Astrocyte (in vitro differentiated cells and primary cell): ENCODE results near the gene CPN2. TPM values are rescaled to one million over a fixed set of nuclear protein-coding genes. Genes with fewer than 3 reads are reported as not detected.

ENCODE experiments used
- DNase-seq: peaks from one replicate; pipeline ENCODE4 v3.0.0-alpha.2; 2010; ENCODE audit warnings: low read depth
- FAIRE-seq: peaks from 2 replicates; lab custom pipeline; 2011; peaks lifted over from hg19 to GRCh38; lab: Jason Lieb, UNC
- H2AFZ ChIP-seq: 2 replicates; pipeline ENCODE4 v1.6.0; 2012; ENCODE audit warnings: low read depth, low read length, inconsistent platforms
- H3K27ac ChIP-seq: 2 replicates; pipeline ENCODE4 v1.5.1; 2011; ENCODE audit warnings: low read depth, low read length, inconsistent platforms
- H3K27me3 ChIP-seq: 2 replicates; pipeline ENCODE4 v1.6.0; 2011; ENCODE audit warnings: low read length, inconsistent platforms; ENCODE audit not compliant: insufficient read depth
- H3K36me3 ChIP-seq: 2 replicates; pipeline ENCODE4 v1.5.1; 2011; ENCODE audit warnings: low read length, inconsistent platforms; ENCODE audit not compliant: insufficient read depth
- H3K4me1 ChIP-seq: 2 replicates; pipeline ENCODE4 v1.5.1; 2011; ENCODE audit warnings: low read length, inconsistent platforms; ENCODE audit not compliant: insufficient read depth
- H3K4me2 ChIP-seq: 2 replicates; pipeline ENCODE4 v1.6.0; 2012; ENCODE audit warnings: low read length, inconsistent platforms
- H3K4me3 ChIP-seq: 2 replicates; pipeline ENCODE4 v1.5.1; 2011; ENCODE audit warnings: low read depth, mild to moderate bottlenecking, low read length, inconsistent platforms; ENCODE audit not compliant: insufficient read depth
- H3K79me2 ChIP-seq: 2 replicates; pipeline ENCODE4 v1.6.0; 2012; ENCODE audit warnings: mild to moderate bottlenecking, low read length, inconsistent platforms; ENCODE audit not compliant: insufficient read depth
- H3K9ac ChIP-seq: 2 replicates; pipeline ENCODE4 v1.6.0; 2012; ENCODE audit warnings: mild to moderate bottlenecking, low read length, inconsistent platforms
- H3K9me3 ChIP-seq: 2 replicates; pipeline ENCODE4 v1.5.1; 2012; ENCODE audit warnings: low read depth, mild to moderate bottlenecking, low read length, inconsistent platforms; ENCODE audit not compliant: insufficient read depth
- H4K20me1 ChIP-seq: 2 replicates; pipeline ENCODE4 v1.6.0; 2012; ENCODE audit warnings: low read length, inconsistent platforms; ENCODE audit not compliant: insufficient read depth
- H3K27ac Mint-ChIP-seq: one replicate; pipeline ENCODE4 v1.8.0; 2021; ENCODE audit warnings: mild to moderate bottlenecking, mixed read lengths; ENCODE audit not compliant: unreplicated experiment
- H3K27me3 Mint-ChIP-seq: one replicate; pipeline ENCODE4 v1.8.0; 2021; ENCODE audit warnings: low read depth, mixed read lengths; ENCODE audit not compliant: unreplicated experiment
- H3K36me3 Mint-ChIP-seq: one replicate; pipeline ENCODE4 v1.8.0; 2021; ENCODE audit warnings: low read depth, mixed read lengths; ENCODE audit not compliant: unreplicated experiment
- H3K4me1 Mint-ChIP-seq: one replicate; pipeline ENCODE4 v1.8.0; 2021; ENCODE audit warnings: low read depth, mixed read lengths; ENCODE audit not compliant: unreplicated experiment
- H3K4me3 Mint-ChIP-seq: one replicate; pipeline ENCODE4 v1.8.0; 2021; ENCODE audit warnings: mild to moderate bottlenecking, moderate library complexity, mixed read lengths; ENCODE audit not compliant: unreplicated experiment
- H3K9me3 Mint-ChIP-seq: one replicate; pipeline ENCODE4 v1.8.0; 2021; ENCODE audit warnings: mild to moderate bottlenecking, mixed read lengths; ENCODE audit not compliant: unreplicated experiment
- EZH2 ChIP-seq: IDR thresholded peaks from 2 replicates; pipeline ENCODE4 v1.6.1; 2012; ENCODE audit warnings: mild to moderate bottlenecking, low read length, inconsistent platforms; ENCODE audit not compliant: insufficient read depth
- total RNA-seq: library from RNA; stranded (reverse); gene quantifications from 2 replicates; pipeline ENCODE4 v1.2.1, GENCODE V29; 2021
- TF ChIP-seq, protein P1 (sequence below): IDR thresholded peaks from 2 replicates; pipeline ENCODE4 v1.5.1; 2011; ENCODE audit warnings: low read depth, mild to moderate bottlenecking, inconsistent platforms, low read length, moderate library complexity; ENCODE audit not compliant: insufficient read depth

CPN2 gene
- total RNA-seq, 1 donor from 2014 or later: not detected

DNA sequence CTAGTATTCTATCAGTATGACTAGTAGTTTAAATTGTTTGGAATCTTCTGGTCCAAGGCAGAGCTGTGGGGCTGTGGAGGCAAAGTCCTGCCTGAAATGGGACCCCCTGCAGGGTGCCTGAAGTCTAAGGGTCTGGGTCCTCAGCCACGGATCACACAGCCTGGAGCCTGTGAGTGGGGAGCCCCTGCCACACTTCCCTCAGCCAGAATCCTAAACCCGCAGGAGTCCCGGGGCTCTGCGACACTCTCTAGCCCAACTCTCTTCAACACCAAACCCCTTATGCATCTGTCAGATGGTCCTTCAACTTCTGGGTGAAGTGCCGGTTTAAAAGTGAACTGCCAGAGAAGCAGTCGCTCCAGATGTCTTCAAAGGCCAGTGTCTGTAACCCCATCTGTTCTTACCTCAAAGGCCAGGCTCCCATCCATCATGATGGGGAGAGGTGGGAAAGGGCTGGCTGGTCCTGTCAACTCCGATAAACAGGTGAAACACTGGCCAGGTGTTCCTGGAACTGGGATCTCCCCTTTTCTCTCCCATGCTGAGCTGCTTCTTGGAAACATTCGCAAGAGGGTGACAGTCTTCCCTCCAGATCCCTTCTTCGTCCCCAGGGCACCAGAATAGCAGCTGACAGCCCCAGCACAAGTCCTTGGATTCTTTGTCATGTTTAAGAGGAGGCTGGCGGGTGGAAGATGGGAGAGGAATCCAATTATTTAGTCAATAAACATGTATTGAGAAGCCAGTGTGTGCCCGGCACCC is 45.6 kb downstream of the CPN2 start:
- Histone ChIP-seq H3K36me3 (no peaks in the 10 kb centered on the region), H3K27ac (no peak overlapping the region), H3K27me3 (peaks cover 53% of the 10 kb centered on the region), H3K79me2 (no peaks in the 10 kb centered on the region), H3K4me3 (no peak overlapping the region), H3K9me3 (no peaks in the 10 kb centered on the region), H3K9ac (no peak overlapping the region), H3K4me2 (no peak overlapping the region), H3K4me1 (no peaks in the 10 kb centered on the region), H4K20me1 (no peaks in the 10 kb centered on the region), H2AFZ (no peak overlapping the region)
- Mint-ChIP-seq H3K4me1 (peaks cover 12% of the 10 kb centered on the region), H3K4me3 (no peak overlapping the region), H3K9me3 (peaks cover 2% of the 10 kb centered on the region), H3K27ac (no peak overlapping the region), H3K27me3 (peaks cover 61% of the 10 kb centered on the region), H3K36me3 (no peaks in the 10 kb centered on the region)
- TF ChIP-seq EZH2: no peak
- TF ChIP-seq, protein P1, sequence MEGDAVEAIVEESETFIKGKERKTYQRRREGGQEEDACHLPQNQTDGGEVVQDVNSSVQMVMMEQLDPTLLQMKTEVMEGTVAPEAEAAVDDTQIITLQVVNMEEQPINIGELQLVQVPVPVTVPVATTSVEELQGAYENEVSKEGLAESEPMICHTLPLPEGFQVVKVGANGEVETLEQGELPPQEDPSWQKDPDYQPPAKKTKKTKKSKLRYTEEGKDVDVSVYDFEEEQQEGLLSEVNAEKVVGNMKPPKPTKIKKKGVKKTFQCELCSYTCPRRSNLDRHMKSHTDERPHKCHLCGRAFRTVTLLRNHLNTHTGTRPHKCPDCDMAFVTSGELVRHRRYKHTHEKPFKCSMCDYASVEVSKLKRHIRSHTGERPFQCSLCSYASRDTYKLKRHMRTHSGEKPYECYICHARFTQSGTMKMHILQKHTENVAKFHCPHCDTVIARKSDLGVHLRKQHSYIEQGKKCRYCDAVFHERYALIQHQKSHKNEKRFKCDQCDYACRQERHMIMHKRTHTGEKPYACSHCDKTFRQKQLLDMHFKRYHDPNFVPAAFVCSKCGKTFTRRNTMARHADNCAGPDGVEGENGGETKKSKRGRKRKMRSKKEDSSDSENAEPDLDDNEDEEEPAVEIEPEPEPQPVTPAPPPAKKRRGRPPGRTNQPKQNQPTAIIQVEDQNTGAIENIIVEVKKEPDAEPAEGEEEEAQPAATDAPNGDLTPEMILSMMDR: no peak
- no peak for DNase-seq
- FAIRE-seq: no peak

DNA sequence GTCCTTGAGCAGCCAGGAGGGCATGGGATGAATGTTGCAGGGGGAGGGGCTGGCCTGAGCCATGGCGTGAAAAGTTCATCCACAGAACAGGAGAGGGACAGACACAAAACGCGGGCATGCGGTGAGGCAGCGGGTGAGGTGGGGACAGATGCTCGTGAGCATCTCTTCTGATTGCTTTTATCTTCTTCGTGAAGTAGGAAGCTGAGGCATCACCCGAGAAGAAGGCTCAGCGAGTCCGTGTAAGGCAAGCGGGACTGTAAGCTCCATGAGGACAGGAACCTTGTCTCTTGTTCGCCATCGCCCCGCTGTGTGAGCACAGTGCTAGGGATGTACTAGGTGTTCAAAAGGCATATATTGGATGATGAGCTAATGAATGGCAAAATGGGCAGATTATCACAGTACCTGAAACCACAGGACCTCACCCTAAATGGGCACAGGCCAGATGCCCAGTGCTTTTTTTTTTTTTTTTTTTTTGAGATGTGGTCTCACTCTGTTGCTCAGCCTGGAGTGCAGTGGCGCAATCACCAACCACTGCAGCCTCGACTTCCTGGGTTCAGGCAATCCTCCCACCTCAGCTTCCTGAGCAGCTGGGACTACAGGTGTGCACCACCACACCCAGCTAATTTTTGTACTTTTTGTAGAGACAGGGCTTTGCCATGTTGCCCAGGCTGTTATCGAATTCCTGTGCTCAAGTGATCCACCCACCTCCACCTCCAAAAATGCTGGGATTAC is 46.8 kb downstream of the CPN2 start:
- no peak overlapping the region for H3K27ac Mint-ChIP-seq
- peaks cover 13% of the 10 kb centered on the region for H3K4me1 Mint-ChIP-seq
- DNase-seq: no peak
- peaks cover 2% of the 10 kb centered on the region for H3K9me3 Mint-ChIP-seq
- H3K4me2 ChIP-seq: no peak overlapping the region
- no peaks in the 10 kb centered on the region for H3K4me1 ChIP-seq
- H3K27ac ChIP-seq: no peak overlapping the region
- peaks cover 44% of the 10 kb centered on the region for H3K27me3 ChIP-seq
- no peaks in the 10 kb centered on the region for H4K20me1 ChIP-seq
- H3K4me3 ChIP-seq: no peak overlapping the region
- H3K4me3 Mint-ChIP-seq: no peak overlapping the region
- no peaks in the 10 kb centered on the region for H3K79me2 ChIP-seq
- H3K9me3 ChIP-seq: no peaks in the 10 kb centered on the region
- H2AFZ ChIP-seq: no peak overlapping the region
- no peak for TF ChIP-seq EZH2
- no peak for FAIRE-seq
- no peaks in the 10 kb centered on the region for H3K36me3 ChIP-seq
- no peak overlapping the region for H3K9ac ChIP-seq
- no peaks in the 10 kb centered on the region for H3K36me3 Mint-ChIP-seq
- peaks cover 51% of the 10 kb centered on the region for H3K27me3 Mint-ChIP-seq

DNA sequence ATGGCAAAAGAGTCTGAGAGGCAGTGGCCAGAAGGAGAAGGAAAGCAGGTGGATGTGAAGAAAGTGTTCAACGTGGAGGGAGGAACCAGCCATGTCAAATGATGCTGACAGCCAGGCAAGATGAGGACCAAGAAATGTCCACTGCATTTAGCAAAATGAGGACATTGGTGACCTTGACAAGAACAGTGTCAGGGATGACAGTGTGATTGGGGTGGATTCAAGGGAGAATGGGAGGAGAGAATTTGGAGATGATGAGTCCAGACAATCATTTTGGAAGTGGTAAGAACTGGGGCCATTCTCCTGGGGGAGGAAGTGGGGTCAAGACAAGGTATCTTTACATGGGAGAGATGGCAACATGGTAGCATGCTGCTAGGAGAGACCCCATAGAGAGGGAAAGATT is 47.4 kb downstream of the CPN2 start:
- no peak overlapping the region for H3K4me3 Mint-ChIP-seq

More for the DNA sequence above, 47.4 kb downstream of the CPN2 start:
- DNase-seq: no peak
- H3K79me2 ChIP-seq: no peaks in the 10 kb centered on the region
- no peaks in the 10 kb centered on the region for H4K20me1 ChIP-seq
- peaks cover 2% of the 10 kb centered on the region for H3K9me3 Mint-ChIP-seq
- H3K4me2 ChIP-seq: no peak overlapping the region
- H3K27ac ChIP-seq: no peak overlapping the region
- H3K36me3 Mint-ChIP-seq: no peaks in the 10 kb centered on the region
- no peaks in the 10 kb centered on the region for H3K4me1 ChIP-seq
- TF ChIP-seq, protein P1: no peak
- no peak for TF ChIP-seq EZH2
- no peaks in the 10 kb centered on the region for H3K36me3 ChIP-seq
- H2AFZ ChIP-seq: no peak overlapping the region
- H3K27me3 ChIP-seq: peaks cover 44% of the 10 kb centered on the region
- H3K4me1 Mint-ChIP-seq: peaks cover 7% of the 10 kb centered on the region
- H3K27me3 Mint-ChIP-seq: peaks cover 48% of the 10 kb centered on the region
- H3K9ac ChIP-seq: no peak overlapping the region
- H3K27ac Mint-ChIP-seq: no peak overlapping the region
- H3K9me3 ChIP-seq: no peaks in the 10 kb centered on the region
- no peak overlapping the region for H3K4me3 ChIP-seq
- no peak for FAIRE-seq
